OCI-LY1 (cell line): ENCODE data around the gene CRIM1.

Experiments
- H2AFZ ChIP-seq: fragments of 200-600 bp; sonication (generic), shearing (Covaris generic); 2 replicates; pipeline ENCODE4 v1.6.0; 2014; ENCODE audit warnings: antibody characterized with exemption, mild to moderate bottlenecking, low read length
- H3F3A ChIP-seq: fragments of 200-600 bp; sonication (generic), shearing (Covaris generic); 2 replicates; pipeline ENCODE4 v1.6.0; 2014; ENCODE audit warnings: mild to moderate bottlenecking, antibody characterized with exemption, low read length, moderate library complexity; ENCODE audit not compliant: insufficient read depth
- H3K27ac ChIP-seq: fragments of 200-600 bp; sonication (generic); 2 replicates; pipeline ENCODE4 v1.5.1; 2014; ENCODE audit warnings: low read length, mixed run types, mild to moderate bottlenecking, low read depth; ENCODE audit not compliant: poor library complexity, severe bottlenecking
- H3K27me3 ChIP-seq: fragments of 200-600 bp; sonication (generic); 2 replicates; pipeline ENCODE4 v1.6.0; 2014; ENCODE audit warnings: antibody characterized with exemption, mild to moderate bottlenecking, low read length, moderate library complexity; ENCODE audit not compliant: insufficient read depth
- H3K36me3 ChIP-seq: fragments of 200-600 bp; sonication (generic); 2 replicates; pipeline ENCODE4 v1.6.1; 2014; ENCODE audit warnings: mild to moderate bottlenecking, antibody characterized with exemption, low read length, moderate library complexity, mixed read lengths; ENCODE audit not compliant: insufficient read depth
- H3K4me1 ChIP-seq: fragments of 200-600 bp; sonication (generic); 2 replicates; pipeline ENCODE4 v1.5.1; 2014; ENCODE audit warnings: mild to moderate bottlenecking, low read length, moderate library complexity; ENCODE audit not compliant: insufficient read depth, severe bottlenecking
- H3K4me2 ChIP-seq: fragments of 200-600 bp; sonication (generic), shearing (Covaris generic); 2 replicates; pipeline ENCODE4 v1.6.1; 2014; ENCODE audit warnings: low read length
- H3K4me3 ChIP-seq: fragments of 200-600 bp; sonication (generic); 2 replicates; pipeline ENCODE4 v1.5.1; 2014; ENCODE audit warnings: low read length, low read depth, mild to moderate bottlenecking, mixed read lengths; ENCODE audit not compliant: poor library complexity, severe bottlenecking
- H3K79me2 ChIP-seq: fragments of 200-600 bp; shearing (Covaris generic); 2 replicates; pipeline ENCODE4 v1.6.1; 2016; ENCODE audit warnings: mixed run types, low read length, mixed read lengths; ENCODE audit not compliant: insufficient read depth
- H3K9ac ChIP-seq: fragments of 200-600 bp; sonication (generic), shearing (Covaris generic); 2 replicates; pipeline ENCODE4 v1.6.1; 2014; ENCODE audit warnings: mild to moderate bottlenecking, low read length, mixed read lengths
- H3K9me2 ChIP-seq: fragments of 200-600 bp; sonication (generic), shearing (Covaris generic); 2 replicates; pipeline ENCODE4 v1.6.1; 2014; ENCODE audit warnings: low read depth, mild to moderate bottlenecking, low read length, mixed read lengths
- H3K9me3 ChIP-seq: fragments of 200-600 bp; shearing (Covaris generic); 2 replicates; pipeline ENCODE4 v1.6.1; 2014; ENCODE audit warnings: low read length, mixed read lengths
- H4K20me1 ChIP-seq: fragments of 200-600 bp; sonication (generic), shearing (Covaris generic); 2 replicates; pipeline ENCODE4 v1.6.0; 2016; ENCODE audit warnings: mild to moderate bottlenecking, low read length; ENCODE audit not compliant: insufficient read depth
- EZH2 ChIP-seq: fragments of 200-600 bp; sonication (generic), shearing (Covaris generic); IDR thresholded peaks from 2 replicates; pipeline ENCODE4 v1.8.0; 2017; ENCODE audit warnings: borderline replicate concordance, mixed run types, mild to moderate bottlenecking, antibody characterized with exemption, low read length, moderate library complexity, mixed read lengths
- TF ChIP-seq, protein P1 (sequence below): fragments of 200-600 bp; sonication (generic), shearing (Covaris generic); IDR thresholded peaks from 2 replicates; pipeline ENCODE4 v1.5.1; 2017; ENCODE audit warnings: mild to moderate bottlenecking, antibody characterized with exemption, low read length, moderate library complexity, mixed read lengths

Gene CRIM1

DNA sequence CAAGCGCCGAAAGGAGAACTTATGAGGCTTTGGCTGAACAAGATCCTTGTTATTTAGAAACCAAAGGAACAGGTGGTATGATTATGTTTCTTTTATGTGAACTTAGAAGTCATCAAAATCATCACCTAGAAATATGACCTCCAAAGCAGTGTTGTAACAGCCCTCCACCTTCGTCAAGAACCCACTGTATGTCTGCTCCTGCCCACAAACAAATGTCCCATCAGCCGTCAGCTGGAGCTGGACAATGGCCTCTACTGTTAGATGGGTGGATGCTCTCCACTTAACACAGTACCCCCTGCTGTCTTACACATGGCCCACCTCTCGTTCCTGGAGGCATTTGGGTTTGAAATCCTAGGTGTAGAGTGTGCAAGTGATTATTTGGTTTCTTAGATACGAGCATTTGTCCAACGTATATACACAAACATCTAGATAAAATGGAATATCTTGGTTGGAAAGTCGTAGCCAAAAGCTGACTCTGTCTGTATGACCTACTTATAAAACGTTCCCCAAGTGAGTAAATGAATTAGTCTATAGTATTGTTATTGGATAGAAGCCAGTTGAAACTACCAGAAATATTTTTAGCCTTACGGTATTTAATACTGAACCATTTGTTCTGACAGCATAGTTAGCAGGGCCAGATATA, 113.0 kb downstream of the CRIM1 start:
- H3K4me2 ChIP-seq = no peak overlapping the region
- no peaks in the 10 kb centered on the region for H3K27me3 ChIP-seq
- no peaks in the 10 kb centered on the region for H3K79me2 ChIP-seq
- no peaks in the 10 kb centered on the region for H4K20me1 ChIP-seq
- no peaks in the 10 kb centered on the region for H3K9me2 ChIP-seq
- no peak overlapping the region for H3K27ac ChIP-seq
- H3K9ac ChIP-seq = no peak overlapping the region
- H3K4me3 ChIP-seq = no peak overlapping the region
- H2AFZ ChIP-seq = no peak overlapping the region
- TF ChIP-seq EZH2 = no peak
- TF ChIP-seq, protein P1, sequence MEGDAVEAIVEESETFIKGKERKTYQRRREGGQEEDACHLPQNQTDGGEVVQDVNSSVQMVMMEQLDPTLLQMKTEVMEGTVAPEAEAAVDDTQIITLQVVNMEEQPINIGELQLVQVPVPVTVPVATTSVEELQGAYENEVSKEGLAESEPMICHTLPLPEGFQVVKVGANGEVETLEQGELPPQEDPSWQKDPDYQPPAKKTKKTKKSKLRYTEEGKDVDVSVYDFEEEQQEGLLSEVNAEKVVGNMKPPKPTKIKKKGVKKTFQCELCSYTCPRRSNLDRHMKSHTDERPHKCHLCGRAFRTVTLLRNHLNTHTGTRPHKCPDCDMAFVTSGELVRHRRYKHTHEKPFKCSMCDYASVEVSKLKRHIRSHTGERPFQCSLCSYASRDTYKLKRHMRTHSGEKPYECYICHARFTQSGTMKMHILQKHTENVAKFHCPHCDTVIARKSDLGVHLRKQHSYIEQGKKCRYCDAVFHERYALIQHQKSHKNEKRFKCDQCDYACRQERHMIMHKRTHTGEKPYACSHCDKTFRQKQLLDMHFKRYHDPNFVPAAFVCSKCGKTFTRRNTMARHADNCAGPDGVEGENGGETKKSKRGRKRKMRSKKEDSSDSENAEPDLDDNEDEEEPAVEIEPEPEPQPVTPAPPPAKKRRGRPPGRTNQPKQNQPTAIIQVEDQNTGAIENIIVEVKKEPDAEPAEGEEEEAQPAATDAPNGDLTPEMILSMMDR = no peak
- no peaks in the 10 kb centered on the region for H3K36me3 ChIP-seq
- H3K4me1 ChIP-seq = no peaks in the 10 kb centered on the region
- no peaks in the 10 kb centered on the region for H3F3A ChIP-seq
- H3K9me3 ChIP-seq = no peaks in the 10 kb centered on the region

- H3K9ac ChIP-seq = no peak overlapping the region
- H3K4me2 ChIP-seq = no peak overlapping the region
- H3K4me1 ChIP-seq = no peaks in the 10 kb centered on the region
- no peaks in the 10 kb centered on the region for H3F3A ChIP-seq
- H3K9me3 ChIP-seq = no peaks in the 10 kb centered on the region
- H3K9me2 ChIP-seq = no peaks in the 10 kb centered on the region
- H3K27me3 ChIP-seq = no peaks in the 10 kb centered on the region
- TF ChIP-seq EZH2 = no peak
- TF ChIP-seq, protein P1 = no peak
- no peak overlapping the region for H3K27ac ChIP-seq
- no peak overlapping the region for H3K4me3 ChIP-seq
- no peaks in the 10 kb centered on the region for H4K20me1 ChIP-seq
- H3K79me2 ChIP-seq = no peaks in the 10 kb centered on the region
- H2AFZ ChIP-seq = no peak overlapping the region
- H3K36me3 ChIP-seq = no peaks in the 10 kb centered on the region
Observed at GRCh38 chr2:36469106-36469477, 113.5 kb downstream of the CRIM1 start.

DNA sequence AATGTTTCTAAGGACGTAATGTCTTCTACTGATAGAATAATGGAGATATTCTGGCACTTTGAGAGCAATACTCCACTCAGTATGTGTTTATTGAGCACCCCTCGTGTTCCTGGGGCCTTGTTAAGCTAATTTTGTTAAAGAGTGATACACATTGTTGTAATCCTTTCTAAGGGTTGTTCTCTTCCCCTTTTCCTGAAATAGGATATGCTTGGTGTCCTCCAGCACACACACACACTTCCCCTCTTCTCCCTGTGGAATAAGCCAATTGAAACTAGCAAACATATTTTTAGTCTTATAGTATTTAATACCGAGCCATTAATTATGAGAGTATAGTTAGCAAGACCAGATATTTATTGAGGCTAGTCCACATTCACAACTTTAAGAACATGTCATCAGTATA, 114.1 kb downstream of the CRIM1 start:
- H3K79me2 ChIP-seq = no peaks in the 10 kb centered on the region
- H2AFZ ChIP-seq = no peak overlapping the region
- no peaks in the 10 kb centered on the region for H3K4me1 ChIP-seq
- H3K36me3 ChIP-seq = no peaks in the 10 kb centered on the region
- no peak overlapping the region for H3K4me3 ChIP-seq
- no peaks in the 10 kb centered on the region for H3K27me3 ChIP-seq
- no peak for TF ChIP-seq EZH2
- TF ChIP-seq, protein P1 = no peak
- H3K4me2 ChIP-seq = no peak overlapping the region
- no peaks in the 10 kb centered on the region for H4K20me1 ChIP-seq
- no peak overlapping the region for H3K27ac ChIP-seq
- H3K9me3 ChIP-seq = 0 out of 2 replicates have a peak, but pooled peaks cover 2% of the 10 kb centered on the region
- H3F3A ChIP-seq = no peaks in the 10 kb centered on the region
- no peak overlapping the region for H3K9ac ChIP-seq
- no peaks in the 10 kb centered on the region for H3K9me2 ChIP-seq
